Suprapubic skin (tissue), 4 donors: ENCODE measurements around the gene UEVLD. TPM values are rescaled to one million over a fixed set of nuclear protein-coding genes. Genes with fewer than 3 reads are reported as not detected.

Experiments
- DNase-seq, 2 donors: peaks; one replicate each; pipeline ENCODE4 v3.0.0-alpha.2; 2019; ENCODE audit warnings: low spot score in 2 of 2
- H3K27ac ChIP-seq: fragments of 200-600 bp; sonication (generic); one replicate; pipeline ENCODE4 v1.5.1; 2019
- H3K27me3 ChIP-seq: fragments of 200-600 bp; sonication (generic); one replicate; pipeline ENCODE4 v1.5.1; 2019
- H3K36me3 ChIP-seq: fragments of 200-600 bp; sonication (generic); one replicate; pipeline ENCODE4 v1.5.1; 2019
- H3K4me1 ChIP-seq: fragments of 200-600 bp; sonication (generic); one replicate; pipeline ENCODE4 v1.5.1; 2019
- H3K4me3 ChIP-seq: fragments of 200-600 bp; sonication (generic); one replicate; pipeline ENCODE4 v1.5.1; 2019; ENCODE audit warnings: mild to moderate bottlenecking
- H3K9me3 ChIP-seq: fragments of 200-600 bp; sonication (generic); one replicate; pipeline ENCODE4 v1.5.1; 2019
- CTCF ChIP-seq, 2 donors: fragments of 200-600 bp in 1 of 2; fragments of 450-650 bp in 1 of 2; sonication (generic) in 1 of 2; IDR thresholded peaks; one replicate each; pipeline ENCODE4 v1.5.1; 2016 to 2019; ENCODE audit warnings: antibody characterized with exemption in 2 of 2, mild to moderate bottlenecking in 1 of 2, moderate library complexity in 1 of 2
- EP300 ChIP-seq: sonication (generic); formaldehyde crosslinking; IDR thresholded peaks from one replicate; pipeline ENCODE4 v1.6.1; 2017; ENCODE audit warnings: antibody characterized with exemption
- POLR2A ChIP-seq, 2 donors: fragments of 450-650 bp; IDR thresholded peaks; one replicate each; pipeline ENCODE4 v1.6.1; 2017; ENCODE audit warnings: antibody characterized with exemption in 2 of 2, mild to moderate bottlenecking in 2 of 2, moderate library complexity in 2 of 2
- POLR2AphosphoS5 ChIP-seq, 3 donors: sonication (generic); formaldehyde crosslinking; IDR thresholded peaks; one replicate each; pipeline ENCODE4 v1.6.1; 2017; ENCODE audit warnings: antibody characterized with exemption in 3 of 3
- WGBS: methylation state at CpG from one replicate; pipeline ENCODE4 v1.1.5; 2018; 5-methylcytosine and 5-hydroxymethylcytosine counted together
- total RNA-seq, 4 donors: library from RNA; depleted of rRNA; stranded (reverse); fragments of >200 nt; gene quantifications; one replicate each; pipeline ENCODE4 v1.1.0, GENCODE V29; 2016

UEVLD gene
- total RNA-seq, 4 donors from 2014 or later: 24.1 to 46.1 (median 32.8) TPM

GRCh38 chr11:18492888-18493287 lies 95.6 kb downstream of the UEVLD start:
- TF ChIP-seq POLR2A (IDR thresholded peaks at IDR 0.05) (no peak), EP300 (no peak), CTCF (IDR thresholded peaks at IDR 0.05) (no peak), POLR2AphosphoS5 (IDR thresholded peaks at IDR 0.05) (no peak)
- DNase-seq: no peak
- Histone ChIP-seq H3K4me3 (no peak overlapping the region), H3K9me3 (no peaks in the 10 kb centered on the region), H3K27me3 (no peaks in the 10 kb centered on the region), H3K4me1 (no peaks in the 10 kb centered on the region), H3K36me3 (peaks cover 55% of the 10 kb centered on the region), H3K27ac (no peak overlapping the region)

GRCh38 chr11:18491924-18492323 lies 96.6 kb downstream of the UEVLD start:
- H3K9me3 ChIP-seq: no peaks in the 10 kb centered on the region
- no peak overlapping the region for H3K4me3 ChIP-seq
- no peaks in the 10 kb centered on the region for H3K4me1 ChIP-seq
- no peak for DNase-seq
- TF ChIP-seq EP300 (no peak), POLR2A (IDR thresholded peaks at IDR 0.05) (no peak), POLR2AphosphoS5 (IDR thresholded peaks at IDR 0.05) (no peak), CTCF (IDR thresholded peaks at IDR 0.05) (no peak)
- peaks cover 52% of the 10 kb centered on the region for H3K36me3 ChIP-seq
- no peaks in the 10 kb centered on the region for H3K27me3 ChIP-seq
- no peak overlapping the region for H3K27ac ChIP-seq
- WGBS: 94% methylated on average over 2 of the region's 2 CpGs

GRCh38 chr11:18490736-18491485 lies 97.6 kb downstream of the UEVLD start:
- Histone ChIP-seq H3K27ac (no peak overlapping the region), H3K9me3 (no peaks in the 10 kb centered on the region), H3K27me3 (no peaks in the 10 kb centered on the region), H3K4me1 (no peaks in the 10 kb centered on the region), H3K4me3 (no peak overlapping the region), H3K36me3 (peaks cover 51% of the 10 kb centered on the region)
- no peak for TF ChIP-seq POLR2AphosphoS5 (IDR thresholded peaks at IDR 0.05)
- TF ChIP-seq POLR2A (IDR thresholded peaks at IDR 0.05): no peak
- no peak for TF ChIP-seq CTCF (IDR thresholded peaks at IDR 0.05)
- no peak for TF ChIP-seq EP300
- DNase-seq: no peak
- WGBS: 88% methylated on average over 15 of the region's 15 CpGs

- no peak overlapping the region for H3K27ac ChIP-seq
- no peaks in the 10 kb centered on the region for H3K9me3 ChIP-seq
- H3K4me3 ChIP-seq: no peak overlapping the region
- 61% methylated on average over 1 of the region's 1 CpG for WGBS
- no peaks in the 10 kb centered on the region for H3K27me3 ChIP-seq
- no peak for TF ChIP-seq POLR2AphosphoS5 (IDR thresholded peaks at IDR 0.05)
- TF ChIP-seq POLR2A (IDR thresholded peaks at IDR 0.05): no peak
- no peak for TF ChIP-seq CTCF (IDR thresholded peaks at IDR 0.05)
- no peak for TF ChIP-seq EP300
- no peak for DNase-seq
- peaks cover 54% of the 10 kb centered on the region for H3K36me3 ChIP-seq
- no peaks in the 10 kb centered on the region for H3K4me1 ChIP-seq
Observed at GRCh38 chr11:18490319-18490718, 98.2 kb downstream of the UEVLD start.

- peaks cover 76% of the 10 kb centered on the region for H3K36me3 ChIP-seq
Observed at GRCh38 chr11:18485913-18486528, 102.5 kb downstream of the UEVLD start.

More at GRCh38 chr11:18485913-18486528, 102.5 kb downstream of the UEVLD start:
- H3K9me3 ChIP-seq: no peaks in the 10 kb centered on the region
- 93% methylated on average over 8 of the region's 8 CpGs for WGBS
- H3K4me1 ChIP-seq: no peaks in the 10 kb centered on the region
- H3K27ac ChIP-seq: no peak overlapping the region
- no peak overlapping the region for H3K4me3 ChIP-seq
- no peaks in the 10 kb centered on the region for H3K27me3 ChIP-seq
- TF ChIP-seq CTCF (IDR thresholded peaks at IDR 0.05): no peak
- no peak for TF ChIP-seq EP300
- TF ChIP-seq POLR2A (IDR thresholded peaks at IDR 0.05): no peak
- TF ChIP-seq POLR2AphosphoS5 (IDR thresholded peaks at IDR 0.05): no peak
- DNase-seq: no peak
